DND-41 (cell line): ENCODE measurements around the gene CPSF4L.

Experiments
- CTCF ChIP-seq: IDR thresholded peaks from 2 replicates; pipeline ENCODE4 v1.5.1; 2012; ENCODE audit warnings: borderline replicate concordance, low read length, moderate library complexity, mild to moderate bottlenecking; ENCODE audit not compliant: poor library complexity, severe bottlenecking; ENCODE audit errors: extremely low read depth
- EZH2 ChIP-seq: IDR thresholded peaks from 3 replicates; pipeline ENCODE4 v1.6.1; 2012; ENCODE audit warnings: borderline replicate concordance, low read depth, mild to moderate bottlenecking, moderate library complexity, low read length, inconsistent platforms; ENCODE audit not compliant: severe bottlenecking

GRCh38 chr17:73198930-73199260 is 62.8 kb downstream of the CPSF4L start:
- TF ChIP-seq CTCF (no peak), EZH2 (no peak)
